Vagina (tissue), 2 donors: ENCODE data around the gene ECEL1. TPM values are rescaled to one million over a fixed set of nuclear protein-coding genes. Genes with fewer than 3 reads are reported as not detected.
A peak's percentile ranks its signal among the peaks of the same experiment; 100 is the strongest.
"Not testable (repeated sequence)": the region's sequence is repeated elsewhere in the genome, so short reads cannot be mapped to it uniquely, and the experiment has no call there.

ENCODE experiments used
- DNase-seq, 2 donors: peaks; one replicate each; pipeline ENCODE4 v3.0.0-alpha.2; 2017; ENCODE audit errors: extremely low spot score in 2 of 2
- H3K27ac ChIP-seq: fragments of 200-600 bp; sonication (generic); one replicate; pipeline ENCODE4 v1.5.1; 2019
- H3K27me3 ChIP-seq: fragments of 200-600 bp; sonication (generic); one replicate; pipeline ENCODE4 v1.5.1; 2019
- H3K36me3 ChIP-seq, 2 donors: fragments of 200-600 bp; sonication (generic); one replicate each; pipeline ENCODE4 v1.5.1; 2017 to 2019
- H3K4me1 ChIP-seq: fragments of 200-600 bp; sonication (generic); one replicate; pipeline ENCODE4 v1.5.1; 2019
- H3K4me3 ChIP-seq, 2 donors: fragments of 200-600 bp; sonication (generic); 1 replicate in 1 of 2; 2 replicates in 1 of 2; pipeline ENCODE4 v1.5.1; 2016 to 2019
- H3K9me3 ChIP-seq: fragments of 200-600 bp; sonication (generic); one replicate; pipeline ENCODE4 v1.5.1; 2019
- CTCF ChIP-seq, 3 experiments: fragments of 450-650 bp in 2 of 3; fragments of 200-600 bp in 1 of 3; sonication (generic) in 1 of 3; IDR thresholded peaks; one replicate each; pipeline ENCODE4 v1.5.1; 2017 to 2019; ENCODE audit warnings: antibody characterized with exemption in 3 of 3, mild to moderate bottlenecking in 2 of 3, moderate library complexity in 2 of 3
- POLR2A ChIP-seq, 2 donors: fragments of 450-650 bp; IDR thresholded peaks; one replicate each; pipeline ENCODE4 v1.6.1; 2017; ENCODE audit warnings: antibody characterized with exemption in 2 of 2, mild to moderate bottlenecking in 2 of 2, moderate library complexity in 2 of 2
- POLR2AphosphoS5 ChIP-seq, 2 donors: sonication (generic); formaldehyde crosslinking; IDR thresholded peaks; one replicate each; pipeline ENCODE4 v1.9.0; 2017; ENCODE audit warnings: antibody characterized with exemption in 2 of 2, mild to moderate bottlenecking in 2 of 2, low read depth in 1 of 2; ENCODE audit not compliant: insufficient read depth in 1 of 2
- intact Hi-C: fragments of 100-400 bp; cut with DNase I; formaldehyde crosslinking; loops from one replicate; pipeline ENCODE4 v1.15.1; 2023
- total RNA-seq: library from RNA; depleted of rRNA; stranded (reverse); fragments of >200 nt; gene quantifications from one replicate; pipeline ENCODE4 v1.2.3, GENCODE V29; 2016

Gene ECEL1
- total RNA-seq, 1 donor from 2014 or later, result not detected

- Histone ChIP-seq H3K4me3 (no peak overlapping the region), H3K9me3 (no peaks in the 10 kb centered on the region), H3K36me3 (no peaks in the 10 kb centered on the region), H3K27ac (no peak overlapping the region), H3K4me1 (no peaks in the 10 kb centered on the region), H3K27me3 (no peaks in the 10 kb centered on the region)
- TF ChIP-seq CTCF (IDR thresholded peaks at IDR 0.05) (no peak), POLR2A (IDR thresholded peaks at IDR 0.05) (no peak), POLR2AphosphoS5 (IDR thresholded peaks at IDR 0.05; ENCODE audit: insufficient read depth in 1 of 2, low read depth in 1 of 2) (no peak)
- intact Hi-C loops, result no loop called here
- DNase-seq, result no peak
Observed at GRCh38 chr2:232441147-232441651, 46.4 kb downstream of the ECEL1 start.

- intact Hi-C loops, H3K36me3 ChIP-seq, H3K4me3 ChIP-seq, H3K4me1 ChIP-seq, H3K9me3 ChIP-seq, H3K27ac ChIP-seq, H3K27me3 ChIP-seq, DNase-seq: not testable (repeated sequence)
- TF ChIP-seq CTCF (IDR thresholded peaks at IDR 0.05), result peak; percentile 71 to 93 (median 93)
Observed at GRCh38 chr2:232440220-232441018, 47.2 kb downstream of the ECEL1 start.

GRCh38 chr2:232439758-232440135, 47.9 kb downstream of the ECEL1 start:
- Histone ChIP-seq H3K27ac (no peak overlapping the region), H3K36me3 (no peaks in the 10 kb centered on the region), H3K4me3 (no peak overlapping the region), H3K27me3 (no peaks in the 10 kb centered on the region), H3K9me3 (no peaks in the 10 kb centered on the region), H3K4me1 (no peaks in the 10 kb centered on the region)
- TF ChIP-seq CTCF (IDR thresholded peaks at IDR 0.05), result no peak
- no peak for TF ChIP-seq POLR2AphosphoS5 (IDR thresholded peaks at IDR 0.05; ENCODE audit: insufficient read depth in 1 of 2, low read depth in 1 of 2)
- TF ChIP-seq POLR2A (IDR thresholded peaks at IDR 0.05), result no peak
- DNase-seq, result no peak
- intact Hi-C loops, result loop anchor here (5.0 kb wide), 1 partner anchor 532 kb away; no protein-coding TSS in a partner anchor

- Histone ChIP-seq H3K4me1 (no peaks in the 10 kb centered on the region), H3K27ac (no peak overlapping the region), H3K27me3 (no peaks in the 10 kb centered on the region), H3K4me3 (no peak overlapping the region), H3K9me3 (no peaks in the 10 kb centered on the region), H3K36me3 (no peaks in the 10 kb centered on the region)
- DNase-seq, result no peak
- peak in 1 of 3 experiments; percentile 29 for TF ChIP-seq CTCF (IDR thresholded peaks at IDR 0.05)
- TF ChIP-seq POLR2A (IDR thresholded peaks at IDR 0.05), result no peak
- no peak for TF ChIP-seq POLR2AphosphoS5 (IDR thresholded peaks at IDR 0.05; ENCODE audit: insufficient read depth in 1 of 2, low read depth in 1 of 2)
- intact Hi-C loops, result loop anchor here (5.0 kb wide), 1 partner anchor 532 kb away; no protein-coding TSS in a partner anchor
Observed at GRCh38 chr2:232438951-232439757, 48.5 kb downstream of the ECEL1 start.
